K562 (cell line): Measurements from ENCODE around the gene CFAP251. TPM values are rescaled to one million over a fixed set of nuclear protein-coding genes. Genes with fewer than 3 reads are reported as not detected.

Source experiments
- FOSL1 ChIP-seq: fragments of 200-800 bp; sonication (Bioruptor generic); conservative IDR thresholded peaks from 2 replicates; pipeline ENCODE4 v1.6.1; 2016; ENCODE audit warnings: missing genetic modification characterization, missing compliant biosample characterization
- FOXJ3 ChIP-seq: sonication (generic); formaldehyde crosslinking; IDR thresholded peaks from 2 replicates; pipeline ENCODE4 v1.4.0; 2020; ENCODE audit warnings: mild to moderate bottlenecking, missing genetic modification reagents
- TBP ChIP-seq: optimal IDR thresholded peaks from 2 replicates; pipeline ENCODE3; 2011; ENCODE audit warnings: low read depth, low read length, improper control_type of control experiment
- ZNF780A ChIP-seq: fragments of 250-450 bp; sonication (Bioruptor Pico); IDR thresholded peaks from 2 replicates; pipeline ENCODE4 v1.5.0; 2021; ENCODE audit warnings: mild to moderate bottlenecking
- polyA plus RNA-seq, 8 experiments: library from polyadenylated mRNA; depleted of rRNA in 4 of 8; stranded (reverse) in 5 of 8; unstranded in 3 of 8; fragments of >200 nt; fragmentation: Nextera tagmentation in 2 of 8; fragmentation: Illumina TruSeq in 1 of 8; extraction: Ambion mirVana in 2 of 8; extraction: Trizol in 1 of 8; gene quantifications; 2 replicates each; pipeline versions ENCODE4 v1.2.1 to v1.2.3, GENCODE V29; 2011 to 2014; ENCODE audit warnings: inconsistent platforms in 1 of 8, missing spikeins in 1 of 8
- total RNA-seq, 7 experiments: library from RNA; depleted of rRNA in 6 of 7; stranded (reverse); fragments of >200 nt in 6 of 7; fragmentation: Illumina TruSeq in 2 of 7; extraction: Trizol in 2 of 7; gene quantifications; 2 replicates each; pipeline versions ENCODE4 v1.2.1 to v1.2.3, GENCODE V29; 2011 to 2021; ENCODE audit warnings: low replicate concordance in 1 of 7
- TF ChIP-seq, protein P1 (sequence below): fragments of 250-450 bp; sonication (Bioruptor Pico); IDR thresholded peaks from 2 replicates; pipeline ENCODE4 v1.5.0; 2020; ENCODE audit warnings: mild to moderate bottlenecking
- TF ChIP-seq, protein P2 (sequence below): fragments of 150-350 bp; IDR thresholded peaks from 2 replicates; pipeline ENCODE4 v1.6.1; 2014; ENCODE audit warnings: low read depth, mild to moderate bottlenecking, low read length, borderline replicate concordance
- TF ChIP-seq, protein P3 (sequence below): sonication (generic); formaldehyde crosslinking; IDR thresholded peaks from 2 replicates; pipeline ENCODE4 v1.8.0; 2022; ENCODE audit warnings: mild to moderate bottlenecking, missing genetic modification reagents, borderline replicate concordance
- TF ChIP-seq, protein P4 (sequence below): IDR thresholded peaks from 2 replicates; pipeline ENCODE4 v1.6.1; 2012; ENCODE audit warnings: low read depth, low read length, improper control_type of control experiment, borderline replicate concordance

The CFAP251 gene
- total and polyA plus RNA-seq, 9 of the 15 experiments (the other 6 are each of a cell fraction or from before 2014, with no cell fraction given) = 16.6 to 31.0 (median 19.1) TPM

DNA sequence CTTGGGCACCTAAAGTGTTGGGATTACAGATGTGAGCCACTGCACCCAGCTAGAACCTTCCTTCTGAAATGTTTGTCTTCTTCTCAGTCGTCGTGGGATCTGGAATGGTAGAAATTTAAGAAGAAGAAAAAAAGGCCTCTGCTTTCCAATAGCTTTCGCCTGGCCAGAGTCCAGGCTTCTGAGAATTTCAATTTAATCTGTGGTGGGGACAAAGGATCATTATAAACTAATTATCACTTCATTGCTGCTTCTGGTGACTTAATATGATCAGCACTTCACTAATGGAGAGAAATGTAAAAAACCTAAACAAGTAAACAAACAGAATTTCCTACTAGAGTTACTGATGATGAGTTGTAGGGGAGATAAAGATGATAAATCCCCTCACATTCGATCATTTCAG is 51.3 kb downstream of the CFAP251 start (continued):
- TF ChIP-seq FOSL1 (no peak), TBP (no peak), FOXJ3 (no peak), ZNF780A (no peak)
- TF ChIP-seq, protein P1, sequence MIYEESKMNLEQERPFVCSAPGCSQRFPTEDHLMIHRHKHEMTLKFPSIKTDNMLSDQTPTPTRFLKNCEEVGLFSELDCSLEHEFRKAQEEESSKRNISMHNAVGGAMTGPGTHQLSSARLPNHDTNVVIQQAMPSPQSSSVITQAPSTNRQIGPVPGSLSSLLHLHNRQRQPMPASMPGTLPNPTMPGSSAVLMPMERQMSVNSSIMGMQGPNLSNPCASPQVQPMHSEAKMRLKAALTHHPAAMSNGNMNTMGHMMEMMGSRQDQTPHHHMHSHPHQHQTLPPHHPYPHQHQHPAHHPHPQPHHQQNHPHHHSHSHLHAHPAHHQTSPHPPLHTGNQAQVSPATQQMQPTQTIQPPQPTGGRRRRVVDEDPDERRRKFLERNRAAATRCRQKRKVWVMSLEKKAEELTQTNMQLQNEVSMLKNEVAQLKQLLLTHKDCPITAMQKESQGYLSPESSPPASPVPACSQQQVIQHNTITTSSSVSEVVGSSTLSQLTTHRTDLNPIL (CRISPR knock-in tag) = no peak
- TF ChIP-seq, protein P2, sequence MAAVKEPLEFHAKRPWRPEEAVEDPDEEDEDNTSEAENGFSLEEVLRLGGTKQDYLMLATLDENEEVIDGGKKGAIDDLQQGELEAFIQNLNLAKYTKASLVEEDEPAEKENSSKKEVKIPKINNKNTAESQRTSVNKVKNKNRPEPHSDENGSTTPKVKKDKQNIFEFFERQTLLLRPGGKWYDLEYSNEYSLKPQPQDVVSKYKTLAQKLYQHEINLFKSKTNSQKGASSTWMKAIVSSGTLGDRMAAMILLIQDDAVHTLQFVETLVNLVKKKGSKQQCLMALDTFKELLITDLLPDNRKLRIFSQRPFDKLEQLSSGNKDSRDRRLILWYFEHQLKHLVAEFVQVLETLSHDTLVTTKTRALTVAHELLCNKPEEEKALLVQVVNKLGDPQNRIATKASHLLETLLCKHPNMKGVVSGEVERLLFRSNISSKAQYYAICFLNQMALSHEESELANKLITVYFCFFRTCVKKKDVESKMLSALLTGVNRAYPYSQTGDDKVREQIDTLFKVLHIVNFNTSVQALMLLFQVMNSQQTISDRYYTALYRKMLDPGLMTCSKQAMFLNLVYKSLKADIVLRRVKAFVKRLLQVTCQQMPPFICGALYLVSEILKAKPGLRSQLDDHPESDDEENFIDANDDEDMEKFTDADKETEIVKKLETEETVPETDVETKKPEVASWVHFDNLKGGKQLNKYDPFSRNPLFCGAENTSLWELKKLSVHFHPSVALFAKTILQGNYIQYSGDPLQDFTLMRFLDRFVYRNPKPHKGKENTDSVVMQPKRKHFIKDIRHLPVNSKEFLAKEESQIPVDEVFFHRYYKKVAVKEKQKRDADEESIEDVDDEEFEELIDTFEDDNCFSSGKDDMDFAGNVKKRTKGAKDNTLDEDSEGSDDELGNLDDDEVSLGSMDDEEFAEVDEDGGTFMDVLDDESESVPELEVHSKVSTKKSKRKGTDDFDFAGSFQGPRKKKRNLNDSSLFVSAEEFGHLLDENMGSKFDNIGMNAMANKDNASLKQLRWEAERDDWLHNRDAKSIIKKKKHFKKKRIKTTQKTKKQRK = no peak
- TF ChIP-seq, protein P3, sequence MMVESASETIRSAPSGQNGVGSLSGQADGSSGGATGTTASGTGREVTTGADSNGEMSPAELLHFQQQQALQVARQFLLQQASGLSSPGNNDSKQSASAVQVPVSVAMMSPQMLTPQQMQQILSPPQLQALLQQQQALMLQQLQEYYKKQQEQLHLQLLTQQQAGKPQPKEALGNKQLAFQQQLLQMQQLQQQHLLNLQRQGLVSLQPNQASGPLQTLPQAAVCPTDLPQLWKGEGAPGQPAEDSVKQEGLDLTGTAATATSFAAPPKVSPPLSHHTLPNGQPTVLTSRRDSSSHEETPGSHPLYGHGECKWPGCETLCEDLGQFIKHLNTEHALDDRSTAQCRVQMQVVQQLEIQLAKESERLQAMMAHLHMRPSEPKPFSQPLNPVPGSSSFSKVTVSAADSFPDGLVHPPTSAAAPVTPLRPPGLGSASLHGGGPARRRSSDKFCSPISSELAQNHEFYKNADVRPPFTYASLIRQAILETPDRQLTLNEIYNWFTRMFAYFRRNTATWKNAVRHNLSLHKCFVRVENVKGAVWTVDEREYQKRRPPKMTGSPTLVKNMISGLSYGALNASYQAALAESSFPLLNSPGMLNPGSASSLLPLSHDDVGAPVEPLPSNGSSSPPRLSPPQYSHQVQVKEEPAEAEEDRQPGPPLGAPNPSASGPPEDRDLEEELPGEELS (CRISPR knock-in tag) = no peak
- TF ChIP-seq, protein P4, sequence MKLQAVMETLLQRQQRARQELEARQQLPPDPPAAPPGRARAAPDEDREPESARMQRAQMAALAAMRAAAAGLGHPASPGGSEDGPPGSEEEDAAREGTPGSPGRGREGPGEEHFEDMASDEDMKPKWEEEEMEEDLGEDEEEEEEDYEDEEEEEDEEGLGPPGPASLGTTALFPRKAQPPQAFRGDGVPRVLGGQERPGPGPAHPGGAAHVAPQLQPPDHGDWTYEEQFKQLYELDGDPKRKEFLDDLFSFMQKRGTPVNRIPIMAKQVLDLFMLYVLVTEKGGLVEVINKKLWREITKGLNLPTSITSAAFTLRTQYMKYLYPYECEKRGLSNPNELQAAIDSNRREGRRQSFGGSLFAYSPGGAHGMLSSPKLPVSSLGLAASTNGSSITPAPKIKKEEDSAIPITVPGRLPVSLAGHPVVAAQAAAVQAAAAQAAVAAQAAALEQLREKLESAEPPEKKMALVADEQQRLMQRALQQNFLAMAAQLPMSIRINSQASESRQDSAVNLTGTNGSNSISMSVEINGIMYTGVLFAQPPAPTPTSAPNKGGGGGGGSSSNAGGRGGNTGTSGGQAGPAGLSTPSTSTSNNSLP = no peak
- TF ChIP-seq, all 486 proteins: peak for 0
